Fibroblast of villous mesenchyme (primary cell): ENCODE measurements around the gene PRRC2B. TPM values are rescaled to one million over a fixed set of nuclear protein-coding genes. Genes with fewer than 3 reads are reported as not detected.
A peak's percentile ranks its signal among the peaks of the same experiment; 100 is the strongest.
"Not testable (repeated sequence)": the region's sequence is repeated elsewhere in the genome, so short reads cannot be mapped to it uniquely, and the experiment has no call there.

Source experiments
- DNase-seq: peaks from one replicate; pipeline ENCODE4 v3.0.0-alpha.2; 2010; ENCODE audit warnings: low read depth
- H3K4me3 ChIP-seq: 2 replicates; pipeline ENCODE4 v1.5.1; 2011; ENCODE audit warnings: low read depth, mild to moderate bottlenecking, low read length
- CTCF ChIP-seq: IDR thresholded peaks from 2 replicates; pipeline ENCODE4 v1.5.1; 2012; ENCODE audit warnings: low read depth, mild to moderate bottlenecking, low read length; ENCODE audit not compliant: insufficient read depth
- total RNA-seq: library from RNA; depleted of rRNA; stranded (reverse); fragments of >200 nt; gene quantifications from 2 replicates; pipeline ENCODE4 v1.2.3, GENCODE V29; 2012

PRRC2B gene
- total RNA-seq, 1 donor: 92.8 TPM

GRCh38 chr9:131391020-131391419 is 2.9 kb upstream of the PRRC2B start:
- no peak for DNase-seq
- no peak overlapping the region for H3K4me3 ChIP-seq
- no peak for TF ChIP-seq CTCF

DNA sequence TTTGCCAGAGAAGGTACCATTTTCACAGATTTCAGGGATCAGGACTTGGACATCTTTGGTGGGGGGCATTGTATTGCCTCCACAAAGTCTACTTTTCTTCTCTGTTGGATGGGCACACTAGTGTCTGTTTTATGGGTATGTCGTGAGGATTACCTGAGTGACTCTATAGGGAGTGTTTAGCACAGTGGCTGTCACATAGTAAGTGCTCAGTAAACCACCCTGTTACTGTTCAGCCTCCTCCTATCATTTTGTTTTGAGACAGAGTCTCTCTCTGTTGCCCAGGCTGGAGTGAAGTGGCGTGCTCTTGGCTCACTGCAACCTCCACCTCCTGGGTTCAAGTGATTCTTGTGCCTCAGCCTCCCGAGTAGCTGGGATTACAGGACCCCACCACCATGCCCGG is 2.4 kb upstream of the PRRC2B start:
- TF ChIP-seq CTCF: no peak
- no peak overlapping the region for H3K4me3 ChIP-seq
- DNase-seq: no peak

- H3K4me3 ChIP-seq: peak overlapping the region; percentile 74
- no peak for TF ChIP-seq CTCF
- peak; percentile 63 for DNase-seq
Measured at GRCh38 chr9:131394464-131395156, 724 bp downstream of the PRRC2B start.

- peak; percentile 44 for DNase-seq
- H3K4me3 ChIP-seq: peak overlapping the region; percentile 74
- TF ChIP-seq CTCF: peak; percentile 0
Measured at GRCh38 chr9:131395157-131396098, 1.5 kb downstream of the PRRC2B start.

DNA sequence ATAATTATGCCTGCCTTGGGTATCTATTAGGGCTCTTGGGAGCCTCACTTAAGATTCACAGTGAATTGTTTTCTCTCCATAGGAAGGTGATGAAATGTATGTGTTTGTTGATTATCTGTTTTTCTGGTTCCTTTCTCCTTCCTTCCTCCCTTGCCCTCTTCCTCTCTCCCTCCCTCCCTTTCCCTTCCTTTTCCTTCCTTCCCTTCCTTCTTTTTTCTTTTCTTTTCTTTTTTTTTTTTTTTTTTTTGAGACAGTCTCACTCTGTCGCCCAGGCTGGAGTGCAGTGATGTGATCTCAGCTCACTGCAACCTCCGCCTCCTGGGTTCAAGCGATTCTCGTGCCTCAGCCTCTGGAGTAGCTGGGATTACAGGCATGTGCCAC is 2.2 kb downstream of the PRRC2B start:
- DNase-seq: not testable (repeated sequence)
- H3K4me3 ChIP-seq: peak overlapping the region; percentile 74

DNA sequence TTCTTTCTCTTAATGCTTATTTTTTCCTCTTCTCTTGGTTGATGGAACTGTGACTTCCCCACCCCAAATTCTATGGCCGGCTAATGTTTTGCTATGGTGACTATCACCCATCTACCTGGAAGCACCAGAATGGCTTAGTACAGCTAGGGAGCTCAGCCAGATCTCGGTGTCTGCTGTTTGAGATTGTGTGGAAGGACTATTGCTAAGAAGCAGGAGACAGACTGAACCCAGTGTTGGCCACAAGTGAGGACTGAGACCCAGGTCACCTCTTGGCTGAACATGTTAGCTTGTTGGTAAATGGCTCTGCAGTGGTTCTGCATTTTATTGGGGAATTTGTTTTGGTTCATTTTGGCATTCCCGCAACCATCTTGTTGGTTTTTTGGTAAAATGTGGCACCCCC is 2.7 kb downstream of the PRRC2B start:
- TF ChIP-seq CTCF: no peak
- no peak for DNase-seq
- peak overlapping the region; percentile 43 for H3K4me3 ChIP-seq

DNA sequence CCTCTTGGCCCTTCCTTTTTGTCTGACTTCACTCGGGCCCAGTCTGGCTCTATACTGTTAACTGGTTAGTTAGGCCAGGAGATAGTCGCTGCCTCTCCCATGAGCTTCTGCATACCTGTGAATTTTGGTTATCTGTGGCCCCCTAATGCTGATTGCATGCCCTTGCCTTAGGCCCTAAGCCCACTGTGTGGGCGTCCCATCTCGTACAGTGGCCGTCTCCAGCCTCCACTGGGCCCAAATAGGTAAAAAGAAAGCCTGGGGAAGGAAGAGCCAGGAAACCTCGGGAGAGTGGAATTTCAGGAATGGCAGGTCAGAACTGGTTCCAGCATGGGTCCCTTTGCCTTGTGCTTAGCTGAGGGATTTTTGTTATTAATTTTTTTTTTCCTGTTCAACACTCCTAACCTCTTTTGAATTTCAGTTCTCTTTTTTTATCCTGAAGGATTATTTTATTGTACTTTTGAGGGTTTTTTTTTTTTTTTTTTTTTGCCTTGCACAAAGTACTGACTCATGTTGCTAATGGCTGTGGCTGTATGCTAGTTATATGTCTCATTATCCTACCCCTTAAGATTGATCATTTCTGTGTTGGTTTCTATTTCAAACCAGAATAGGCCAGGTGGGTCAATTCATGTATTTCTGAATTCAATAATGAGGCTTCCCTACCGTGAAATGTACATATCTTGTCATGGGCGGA is 3.4 kb downstream of the PRRC2B start:
- TF ChIP-seq CTCF: no peak
- DNase-seq: no peak
- peak overlapping the region; percentile 43 for H3K4me3 ChIP-seq
